ENCODE results near the gene FCSK. TPM values are rescaled to one million over a fixed set of nuclear protein-coding genes. Genes with fewer than 3 reads are reported as not detected.
A peak's percentile ranks its signal among the peaks of the same experiment; 100 is the strongest.

FCSK gene
- total RNA-seq (2013; cell fraction: nucleolus; rRNA removed), result 54.6 and 60.5 TPM in 2 replicates
- total RNA-seq (2014; rRNA removed) (12.9 and 13.5 TPM in 2 replicates), total RNA-seq (2014; rRNA removed; fragmentation: Illumina TruSeq; extraction: Trizol) (5.0 and 5.4 TPM in 2 replicates), total RNA-seq (2021) (17.6 and 18.7 TPM in 2 replicates), polyA plus RNA-seq (2011; rRNA removed) (5.1 and 9.5 TPM in 2 replicates), polyA plus RNA-seq (2014; fragmentation: Illumina TruSeq; extraction: Trizol) (2.8 and 6.2 TPM in 2 replicates), polyA plus RNA-seq (2014; fragmentation: Nextera tagmentation; extraction: Ambion mirVana) (1 to 10 TPM in 1 of 2 experiments, under 1 TPM in 1; 0.60 to 1.5 TPM), polyA plus RNA-seq (2014; rRNA removed) (13.6 and 15.7 TPM in 2 replicates), polyA plus RNA-seq (2016; fragmentation: Nextera tagmentation; extraction: Ambion mirVana) (1 to 10 TPM; 5.8 to 8.5 TPM), polyA minus RNA-seq (2011; rRNA and poly(A)+ RNA removed) (5.4 and 12.7 TPM in 2 replicates), Bru-seq, nascent RNA (percentile 51 among the genes with signal in this experiment), BruChase-seq, experiment 1, labeled RNA remaining after a 6-hour chase (percentile 57 among the genes with signal in this experiment), BruChase-seq, experiment 2, labeled RNA remaining after a 2-hour chase (percentile 54 among the genes with signal in this experiment)
- polyA plus RNA-seq (2011; ENCODE audit: low read depth), result 6.8 TPM
- polyA plus RNA-seq (2011; cell fraction: cytosol; rRNA removed), result 9.9 and 11.6 TPM in 2 replicates
- polyA plus RNA-seq (2011; cell fraction: nucleus; rRNA removed), result 60.0 and 67.4 TPM in 2 replicates
- 8.0 and 8.3 TPM in 2 replicates for polyA plus RNA-seq (2012)
- polyA minus RNA-seq (2011; cell fraction: cytosol; rRNA and poly(A)+ RNA removed), result 4.7 and 6.3 TPM in 2 replicates
- 12.7 and 17.6 TPM in 2 replicates for polyA minus RNA-seq (2011; cell fraction: nucleus; rRNA and poly(A)+ RNA removed)
- long read RNA-seq, experiment 1, partial matches to known transcripts, result 1 of 2 reads
- long read RNA-seq, experiment 1, other reads (novel, unspliced or antisense), result 1 of 2 reads
- long read RNA-seq, experiment 2, partial matches to known transcripts, result 1 of 1 reads
- long read RNA-seq, experiment 2, other reads (novel, unspliced or antisense), result 0 of 1 reads

DNA sequence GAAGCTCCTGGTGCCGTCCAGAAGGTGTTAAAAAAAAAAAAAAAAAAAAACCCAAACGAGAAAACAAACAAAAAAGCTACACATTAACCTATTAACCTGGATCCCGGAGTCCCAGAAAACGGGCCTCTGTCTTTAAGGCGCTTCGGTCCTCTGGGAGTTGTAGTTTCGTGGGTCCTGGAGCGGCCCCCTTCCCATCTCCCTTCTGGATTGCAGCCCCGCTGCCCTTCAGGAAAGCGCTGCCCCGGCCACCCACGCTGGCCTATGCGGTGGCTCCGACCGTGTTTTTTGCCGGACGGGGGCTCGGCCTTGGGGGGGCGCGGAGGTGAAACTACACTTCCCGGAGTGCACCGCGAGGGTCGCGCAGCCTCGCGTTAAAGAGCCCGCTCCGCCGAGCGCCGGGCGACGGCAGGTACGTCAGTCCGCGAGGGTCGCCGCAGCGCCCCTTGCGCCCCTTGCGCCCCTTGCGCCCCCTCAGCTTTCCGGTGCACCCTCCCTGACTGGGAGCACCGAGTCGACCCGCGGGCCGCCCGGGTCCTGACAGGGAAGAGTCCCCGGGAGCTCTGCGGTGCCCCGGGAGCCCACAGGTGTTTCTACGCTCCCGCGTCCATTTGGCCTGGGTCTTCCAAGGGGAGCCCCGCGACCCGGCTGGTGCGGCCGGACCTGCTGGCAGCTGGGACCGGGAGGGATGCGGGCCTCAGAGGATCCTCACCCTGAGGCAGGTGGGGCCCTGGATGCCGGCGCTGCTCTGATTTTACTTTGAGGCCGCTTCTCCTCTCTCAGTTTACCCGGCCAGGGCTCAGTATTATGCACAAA lies at the start of gene FCSK:
TSS of gene FCSK (plus strand) at position 374 of the 813 bp plus-strand sequence. CDS start 8,596 bp downstream, outside the sequence.
- FAIRE-seq, result peak; percentile 65
- H3K27ac ChIP-seq (ENCODE audit: control insufficient read depth, insufficient read depth), result peak within 1 kb of the TSS; percentile 95
- ChIA-PET CTCF (interaction anchor here (1.0 to 3.8 kb wide), 14 partner anchors 12 to 84 kb away, joined by 3 to 25 read pairs (median 6); partner anchors contain the start of gene ST3GAL2), RAD21 (ENCODE audit: unreplicated experiment) (interaction anchor here (0.8 to 3.7 kb wide), 19 partner anchors 16 to 107 kb away, joined by 3 to 30 read pairs (median 6); partner anchors contain the start of genes DDX19A and ST3GAL2), POLR2A (interaction anchor here (0.6 to 3.4 kb wide), 11 partner anchors 11 to 433 kb away, joined by 3 to 30 read pairs (median 6); partner anchors contain the start of gene ST3GAL2), SMC1A (ENCODE audit: uncharacterized antibody, unreplicated experiment) (interaction anchor here (0.6 to 5.0 kb wide), 18 partner anchors 11 to 74 kb away, joined by 3 to 36 read pairs (median 4); partner anchors contain the start of gene ST3GAL2)
- 1% methylated on average over 65 of the region's 67 CpGs for WGBS (ENCODE audit: insufficient coverage, insufficient replicate concordance, low lambda C conversion rate, missing lambda C conversion rate)
- peak; percentile 93 for ATAC-seq
- no peaks in the 10 kb centered on the region for H3K36me3 ChIP-seq (ENCODE audit: control insufficient read depth in 2 of 2, insufficient read depth in 2 of 2, low read length in 1 of 2)
- peaks cover 8% of the 10 kb centered on the region for H3K79me2 ChIP-seq (ENCODE audit: control insufficient read depth, insufficient read depth, low read length)
- no peaks in the 10 kb centered on the region for H4K20me1 ChIP-seq (ENCODE audit: control insufficient read depth, insufficient read depth)
- peak within 1 kb of the TSS; percentile 92 for H3K4me2 ChIP-seq (ENCODE audit: control insufficient read depth, insufficient read depth)
- H3K27me3 ChIP-seq (replicated peaks in 1 of 2; ENCODE audit: control insufficient read depth in 2 of 2, insufficient read depth in 2 of 2, low read length in 1 of 2), result no peaks in the 10 kb centered on the region
- H3K9me3 ChIP-seq (replicated peaks; ENCODE audit: control insufficient read depth, insufficient read depth, low read length), result no peaks in the 10 kb centered on the region
- no peaks in the 10 kb centered on the region for H3K4me1 ChIP-seq (ENCODE audit: control insufficient read depth, insufficient read depth, low read length)
- H3K4me3 ChIP-seq, result peak within 1 kb of the TSS; percentile 93
- DNase-seq (ENCODE audit: low read depth, low spot score), result no peak
- no TSS peak for BruUV-seq (replicated peaks)
- H3K9ac ChIP-seq (ENCODE audit: control insufficient read depth, insufficient read depth, low read length), result peak within 1 kb of the TSS; percentile 93
- intact Hi-C loops (cut with micrococcal nuclease; ENCODE audit: unreplicated experiment), result loop anchor here (1.0 kb wide), 2 partner anchors 15 to 22 kb away; partner anchors contain the start of gene ST3GAL2
- in situ Hi-C loops (cut with MboI), result no loop called here
- H2AFZ ChIP-seq (ENCODE audit: control insufficient read depth, low read depth, low read length), result peak within 1 kb of the TSS; percentile 31
- peak; percentile 81 for TF ChIP-seq CREM (IDR thresholded peaks at IDR 0.05; ENCODE audit: low read depth)
- 0 out of 2 replicates have a peak, but pooled peaks have one; percentile 12 for TF ChIP-seq BRCA1 (IDR thresholded peaks at IDR 0.05; ENCODE audit: low read depth, low read length)
- TF ChIP-seq SRF (IDR thresholded peaks at IDR 0.05; ENCODE audit: low read depth in 2 of 2, low read length in 2 of 2), result peak in 1 of 2 experiments; percentile 57; a peak in 1 of 4 replicates
- TF ChIP-seq MEF2B (IDR thresholded peaks at IDR 0.05; ENCODE audit: partially characterized antibody, poor library complexity, severe bottlenecking), result peak; percentile 39
- TF ChIP-seq, protein P1, sequence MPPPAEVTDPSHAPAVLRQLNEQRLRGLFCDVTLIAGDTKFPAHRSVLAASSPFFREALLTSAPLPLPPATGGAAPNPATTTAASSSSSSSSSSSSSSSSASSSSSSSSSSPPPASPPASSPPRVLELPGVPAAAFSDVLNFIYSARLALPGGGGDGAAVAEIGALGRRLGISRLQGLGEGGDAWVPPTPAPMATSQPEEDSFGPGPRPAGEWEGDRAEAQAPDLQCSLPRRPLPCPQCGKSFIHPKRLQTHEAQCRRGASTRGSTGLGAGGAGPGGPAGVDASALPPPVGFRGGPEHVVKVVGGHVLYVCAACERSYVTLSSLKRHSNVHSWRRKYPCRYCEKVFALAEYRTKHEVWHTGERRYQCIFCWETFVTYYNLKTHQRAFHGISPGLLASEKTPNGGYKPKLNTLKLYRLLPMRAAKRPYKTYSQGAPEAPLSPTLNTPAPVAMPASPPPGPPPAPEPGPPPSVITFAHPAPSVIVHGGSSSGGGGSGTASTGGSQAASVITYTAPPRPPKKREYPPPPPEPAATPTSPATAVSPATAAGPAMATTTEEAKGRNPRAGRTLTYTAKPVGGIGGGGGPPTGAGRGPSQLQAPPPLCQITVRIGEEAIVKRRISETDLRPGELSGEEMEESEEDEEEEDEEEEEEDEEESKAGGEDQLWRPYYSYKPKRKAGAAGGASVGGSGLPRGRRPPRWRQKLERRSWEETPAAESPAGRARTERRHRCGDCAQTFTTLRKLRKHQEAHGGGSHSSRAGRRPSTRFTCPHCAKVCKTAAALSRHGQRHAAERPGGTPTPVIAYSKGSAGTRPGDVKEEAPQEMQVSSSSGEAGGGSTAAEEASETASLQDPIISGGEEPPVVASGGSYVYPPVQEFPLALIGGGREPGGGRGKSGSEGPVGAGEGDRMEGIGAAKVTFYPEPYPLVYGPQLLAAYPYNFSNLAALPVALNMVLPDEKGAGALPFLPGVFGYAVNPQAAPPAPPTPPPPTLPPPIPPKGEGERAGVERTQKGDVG (CRISPR knock-in tag; IDR thresholded peaks at IDR 0.05), result no peak
- TF ChIP-seq BACH1 (IDR thresholded peaks at IDR 0.05; ENCODE audit: borderline replicate concordance), result peak; percentile 29; the same call in 1 of the 2 replicates
- TF ChIP-seq LARP7 (IDR thresholded peaks at IDR 0.05), result peak; percentile 78
- peak; percentile 99 for TF ChIP-seq IKZF1 (conservative IDR thresholded peaks at IDR 0.05)
- peak; percentile 43; the same call in 1 of the 2 replicates for TF ChIP-seq SMARCA5 (IDR thresholded peaks at IDR 0.05)
- TF ChIP-seq, protein P2, sequence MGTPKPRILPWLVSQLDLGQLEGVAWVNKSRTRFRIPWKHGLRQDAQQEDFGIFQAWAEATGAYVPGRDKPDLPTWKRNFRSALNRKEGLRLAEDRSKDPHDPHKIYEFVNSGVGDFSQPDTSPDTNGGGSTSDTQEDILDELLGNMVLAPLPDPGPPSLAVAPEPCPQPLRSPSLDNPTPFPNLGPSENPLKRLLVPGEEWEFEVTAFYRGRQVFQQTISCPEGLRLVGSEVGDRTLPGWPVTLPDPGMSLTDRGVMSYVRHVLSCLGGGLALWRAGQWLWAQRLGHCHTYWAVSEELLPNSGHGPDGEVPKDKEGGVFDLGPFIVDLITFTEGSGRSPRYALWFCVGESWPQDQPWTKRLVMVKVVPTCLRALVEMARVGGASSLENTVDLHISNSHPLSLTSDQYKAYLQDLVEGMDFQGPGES (IDR thresholded peaks at IDR 0.05), result peak; percentile 50; the same call in 1 of the 2 replicates
- TF ChIP-seq NBN (IDR thresholded peaks at IDR 0.05), result 0 out of 2 replicates have a peak, but pooled peaks have one; percentile 52
- peak; percentile 75 for TF ChIP-seq SIX5 (IDR thresholded peaks at IDR 0.05; ENCODE audit: low read depth, low read length, severe bottlenecking)
- peak in 1 of 2 experiments; percentile 1; a peak in 1 of 4 replicates for TF ChIP-seq IKZF2 (IDR thresholded peaks at IDR 0.05)
- peak; percentile 73 for TF ChIP-seq NR2F1 (conservative IDR thresholded peaks at IDR 0.05)
- TF ChIP-seq RB1 (IDR thresholded peaks at IDR 0.05; ENCODE audit: borderline replicate concordance), result peak; percentile 51; the same call in 1 of the 2 replicates
